DOHH2 (cell line): ENCODE results near the gene RAMP1.

Experiments used
- H3F3A ChIP-seq: fragments of 200-600 bp; sonication (generic), shearing (Covaris generic); 2 replicates; pipeline ENCODE4 v1.6.0; 2016; ENCODE audit warnings: antibody characterized with exemption, mild to moderate bottlenecking; ENCODE audit not compliant: control insufficient read depth, insufficient read depth
- H3K27ac ChIP-seq: fragments of 200-600 bp; sonication (generic); 2 replicates; pipeline ENCODE4 v1.5.1; 2014; ENCODE audit warnings: low read depth, mild to moderate bottlenecking, low read length, moderate library complexity
- H3K27me3 ChIP-seq: fragments of 200-600 bp; sonication (generic); 2 replicates; pipeline ENCODE4 v1.6.1; 2014; ENCODE audit warnings: mild to moderate bottlenecking, low read length, mixed read lengths; ENCODE audit not compliant: control insufficient read depth
- H3K36me3 ChIP-seq: fragments of 200-600 bp; sonication (generic); 2 replicates; pipeline ENCODE4 v1.6.1; 2014; ENCODE audit warnings: mild to moderate bottlenecking, low read length, moderate library complexity, mixed read lengths; ENCODE audit not compliant: control insufficient read depth
- H3K4me1 ChIP-seq: fragments of 200-600 bp; sonication (generic); 2 replicates; pipeline ENCODE4 v1.6.1; 2014; ENCODE audit warnings: mild to moderate bottlenecking, low read length, mixed read lengths; ENCODE audit not compliant: control insufficient read depth
- H3K4me2 ChIP-seq: fragments of 200-600 bp; sonication (generic); 2 replicates; pipeline ENCODE4 v1.6.0; 2014; ENCODE audit warnings: mild to moderate bottlenecking, low read length, moderate library complexity
- H3K4me3 ChIP-seq: fragments of 200-600 bp; sonication (generic); 2 replicates; pipeline ENCODE4 v1.5.1; 2014; ENCODE audit warnings: mild to moderate bottlenecking, low read length, mixed read lengths
- H3K79me2 ChIP-seq: fragments of 200-600 bp; sonication (generic); 2 replicates; pipeline ENCODE4 v1.6.1; 2014; ENCODE audit warnings: mild to moderate bottlenecking, low read length, mixed read lengths; ENCODE audit not compliant: control insufficient read depth
- H3K9me2 ChIP-seq: fragments of 200-600 bp; sonication (generic); replicated peaks from 2 replicates; pipeline ENCODE4 v1.6.1; 2014; ENCODE audit warnings: mild to moderate bottlenecking, low read length, mixed read lengths; ENCODE audit not compliant: control insufficient read depth
- H3K9me3 ChIP-seq: fragments of 200-600 bp; sonication (generic); 2 replicates; pipeline ENCODE4 v1.6.1; 2014; ENCODE audit warnings: antibody characterized with exemption, low read length, mixed read lengths; ENCODE audit not compliant: control insufficient read depth, insufficient read depth
- H4K20me1 ChIP-seq: fragments of 200-600 bp; sonication (generic); 2 replicates; pipeline ENCODE4 v1.6.0; 2014; ENCODE audit warnings: low read depth, mild to moderate bottlenecking, antibody characterized with exemption, low read length, moderate library complexity; ENCODE audit not compliant: control insufficient read depth, insufficient read depth
- CTCF ChIP-seq: fragments of 200-600 bp; sonication (generic); IDR thresholded peaks from one replicate; pipeline ENCODE4 v1.5.1; 2014; ENCODE audit warnings: antibody characterized with exemption, mild to moderate bottlenecking, low read depth, low read length; ENCODE audit not compliant: poor library complexity, severe bottlenecking
- EZH2phosphoT487 ChIP-seq: fragments of 200-600 bp; sonication (generic); IDR thresholded peaks from 2 replicates; pipeline ENCODE4 v1.6.1; 2017; ENCODE audit warnings: borderline replicate concordance, mild to moderate bottlenecking, antibody characterized with exemption, low read length, moderate library complexity, mixed read lengths

The RAMP1 gene

DNA sequence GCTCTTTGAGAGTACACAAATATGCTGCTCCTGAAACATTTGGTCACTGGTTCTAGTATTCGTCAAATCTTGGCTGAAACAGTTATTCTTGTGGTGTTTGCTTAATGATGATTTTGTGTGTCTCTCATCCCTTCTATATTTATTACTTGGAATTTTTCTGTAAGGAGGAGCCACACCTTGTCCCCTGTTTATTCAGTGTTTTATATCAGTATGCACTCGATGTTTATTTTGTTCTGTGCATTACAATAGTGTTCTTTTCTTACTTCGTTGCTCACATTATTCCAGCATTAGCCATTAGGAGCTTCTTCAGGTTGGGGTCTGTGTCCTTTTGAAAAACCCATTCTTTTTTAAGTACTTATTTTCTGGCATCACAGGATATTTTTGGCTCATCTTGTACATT is 5.1 kb upstream of the RAMP1 start:
- H3K4me3 ChIP-seq, result no peak overlapping the region
- H3K9me2 ChIP-seq, result no peaks in the 10 kb centered on the region
- H3K4me1 ChIP-seq, result peaks cover 12% of the 10 kb centered on the region
- H3K36me3 ChIP-seq, result no peaks in the 10 kb centered on the region
- no peak overlapping the region for H3K4me2 ChIP-seq
- H3K27me3 ChIP-seq, result 0 out of 2 replicates have a peak, but pooled peaks cover 3% of the 10 kb centered on the region
- peaks cover under 1% of the 10 kb centered on the region; the same call in 1 of the 2 replicates for H3K9me3 ChIP-seq
- H3K27ac ChIP-seq, result no peak overlapping the region
- no peaks in the 10 kb centered on the region for H3F3A ChIP-seq
- no peaks in the 10 kb centered on the region for H4K20me1 ChIP-seq
- no peaks in the 10 kb centered on the region for H3K79me2 ChIP-seq
- TF ChIP-seq EZH2phosphoT487, result no peak
- TF ChIP-seq CTCF, result no peak

- Histone ChIP-seq H3K4me3 (no peak overlapping the region), H3K4me1 (peaks cover 12% of the 10 kb centered on the region), H3K79me2 (no peaks in the 10 kb centered on the region), H3K27ac (no peak overlapping the region), H3K27me3 (peaks cover 16% of the 10 kb centered on the region), H3F3A (0 out of 2 replicates have a peak, but pooled peaks cover 3% of the 10 kb centered on the region), H3K9me2 (no peaks in the 10 kb centered on the region), H3K9me3 (no peaks in the 10 kb centered on the region), H3K36me3 (no peaks in the 10 kb centered on the region), H4K20me1 (no peaks in the 10 kb centered on the region), H3K4me2 (no peak overlapping the region)
- TF ChIP-seq EZH2phosphoT487, result no peak
- no peak for TF ChIP-seq CTCF
Measured at GRCh38 chr2:237857791-237858190, 1.6 kb upstream of the RAMP1 start.

DNA sequence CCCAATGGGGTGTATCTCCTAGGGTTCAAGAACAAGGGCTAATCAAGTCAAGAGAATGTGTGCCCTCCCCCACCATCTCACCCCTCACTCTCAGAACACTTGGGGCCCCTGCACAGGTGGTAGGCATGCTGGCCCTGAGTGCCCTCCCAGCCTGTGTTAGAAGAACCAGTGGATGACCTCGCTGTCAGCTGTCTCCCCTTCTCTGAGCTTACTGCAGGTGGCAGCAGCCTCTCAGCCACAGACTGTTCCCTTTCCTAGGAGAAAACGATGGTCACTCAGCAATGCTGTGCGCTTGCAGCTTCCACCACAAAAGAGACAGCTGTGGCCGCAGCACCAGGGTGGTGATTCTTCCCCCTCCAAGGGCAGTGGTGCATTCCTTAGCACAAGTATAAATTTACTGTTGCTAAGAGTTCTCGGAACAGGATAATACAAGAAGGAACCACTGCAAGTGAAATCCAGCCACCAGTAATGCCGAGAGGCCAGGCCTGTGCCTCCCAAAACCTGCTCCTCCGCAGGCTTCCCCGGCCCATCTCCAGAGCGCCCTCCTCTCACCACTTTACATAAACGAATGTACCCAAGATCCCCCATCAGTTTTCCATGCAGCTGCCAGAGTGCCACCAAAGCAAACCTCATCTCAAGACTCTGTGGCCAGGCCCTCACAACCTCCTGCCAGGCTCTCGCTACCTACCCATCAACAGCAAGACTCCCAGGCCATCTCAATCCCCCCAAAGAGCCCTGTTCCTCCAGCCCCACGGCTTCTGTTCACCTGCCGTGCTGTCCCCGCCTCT is 935 bp upstream of the RAMP1 start:
- Histone ChIP-seq H3K4me3 (no peak overlapping the region), H3K27ac (no peak overlapping the region), H3K4me1 (peaks cover 12% of the 10 kb centered on the region), H3K4me2 (no peak overlapping the region), H3K79me2 (no peaks in the 10 kb centered on the region), H4K20me1 (no peaks in the 10 kb centered on the region), H3F3A (0 out of 2 replicates have a peak, but pooled peaks cover 3% of the 10 kb centered on the region), H3K9me3 (no peaks in the 10 kb centered on the region), H3K9me2 (no peaks in the 10 kb centered on the region), H3K36me3 (no peaks in the 10 kb centered on the region), H3K27me3 (peaks cover 16% of the 10 kb centered on the region)
- TF ChIP-seq EZH2phosphoT487 (no peak), CTCF (peak; percentile 74)
